Nephron (organoid): ENCODE data around the gene C16orf54.
A peak's percentile ranks its signal among the peaks of the same experiment; 100 is the strongest.
"Not testable (repeated sequence)": the region's sequence is repeated elsewhere in the genome, so short reads cannot be mapped to it uniquely, and the experiment has no call there.

ENCODE experiments used
- H3K27ac Mint-ChIP-seq, 3 experiments: 2 replicates each; pipeline ENCODE4 v1.8.0; 2020; ENCODE audit warnings: mixed read lengths in 3 of 3, mild to moderate bottlenecking in 2 of 3, moderate library complexity in 1 of 3
- H3K27me3 Mint-ChIP-seq: 2 replicates; pipeline ENCODE4 v1.8.0; 2021; ENCODE audit warnings: low read depth, mild to moderate bottlenecking, moderate library complexity, mixed read lengths
- H3K36me3 Mint-ChIP-seq: 2 replicates; pipeline ENCODE4 v1.8.0; 2020; ENCODE audit warnings: low read depth, mixed read lengths
- H3K4me1 Mint-ChIP-seq: 2 replicates; pipeline ENCODE4 v1.8.0; 2020; ENCODE audit warnings: mixed read lengths
- H3K4me3 Mint-ChIP-seq, 3 experiments: 2 replicates each; pipeline ENCODE4 v1.8.0; 2020; ENCODE audit warnings: mild to moderate bottlenecking in 3 of 3, mixed read lengths in 3 of 3, moderate library complexity in 2 of 3
- H3K9me3 Mint-ChIP-seq: 2 replicates; pipeline ENCODE4 v1.8.0; 2020; ENCODE audit warnings: mixed read lengths
- CTCF ChIP-seq, 3 experiments: fragments of 200-600 bp; sonication (generic); IDR thresholded peaks; one replicate each; pipeline ENCODE4 v1.5.0; 2021; ENCODE audit warnings: antibody characterized with exemption in 3 of 3; ENCODE audit not compliant: unreplicated experiment in 3 of 3

The C16orf54 gene

DNA sequence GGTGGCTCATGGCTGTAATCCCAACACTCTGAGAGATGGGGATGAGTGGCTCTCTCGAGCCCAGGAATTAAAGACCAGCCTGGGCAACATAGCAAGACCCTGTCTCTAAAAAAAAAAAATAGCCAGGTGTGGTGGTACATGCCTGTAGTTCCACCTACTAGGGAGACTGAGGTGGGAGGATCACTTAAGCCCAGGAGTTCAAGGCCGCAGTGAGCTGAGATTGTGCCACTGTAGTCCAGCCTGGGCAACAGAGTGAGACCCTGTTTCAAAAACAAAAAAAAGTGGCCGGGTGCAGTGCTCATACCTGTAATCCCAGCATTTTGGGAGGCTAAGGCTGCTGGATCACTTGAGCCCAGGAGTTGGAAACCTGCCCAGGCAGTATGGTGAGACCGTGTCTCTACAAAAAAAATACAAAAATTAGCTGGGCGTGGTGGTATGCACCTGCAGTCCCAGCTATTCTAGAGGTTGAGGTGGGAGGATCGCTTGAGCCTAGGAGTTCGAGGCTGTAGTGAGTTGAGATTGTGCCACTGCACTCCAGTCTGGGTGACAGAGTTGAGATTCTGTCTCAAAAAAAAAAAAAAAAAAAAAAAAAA lies 3.0 kb downstream of the C16orf54 start:
- H3K36me3 Mint-ChIP-seq = no peaks in the 10 kb centered on the region
- no peaks in the 10 kb centered on the region for H3K27me3 Mint-ChIP-seq
- no peak for TF ChIP-seq CTCF (IDR thresholded peaks at IDR 0.05; ENCODE audit: unreplicated experiment in 3 of 3)
- H3K4me3 Mint-ChIP-seq = no peak overlapping the region
- no peaks in the 10 kb centered on the region for H3K9me3 Mint-ChIP-seq
- no peak overlapping the region for H3K27ac Mint-ChIP-seq
- no peaks in the 10 kb centered on the region for H3K4me1 Mint-ChIP-seq

DNA sequence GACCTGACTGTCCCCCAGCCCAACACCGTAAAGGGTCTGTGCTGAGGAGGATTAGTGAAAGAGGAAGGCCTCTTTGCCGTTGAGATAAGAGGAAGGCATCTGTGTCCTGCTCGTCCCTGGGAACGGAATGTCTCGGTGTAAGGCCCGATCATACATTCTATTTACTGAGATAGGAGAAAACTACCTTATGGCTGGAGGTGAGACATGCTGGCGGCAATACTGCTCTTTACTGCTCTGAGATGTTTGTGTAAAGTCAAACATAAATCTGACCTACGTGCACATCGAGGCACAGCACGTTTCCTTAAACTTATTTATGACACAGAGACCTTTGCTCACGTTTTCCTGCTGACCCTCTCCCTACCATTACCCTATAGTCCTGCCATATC lies 5.2 kb downstream of the C16orf54 start:
- not testable (repeated sequence) for H3K36me3 Mint-ChIP-seq, H3K27me3 Mint-ChIP-seq, H3K27ac Mint-ChIP-seq, H3K4me3 Mint-ChIP-seq, H3K4me1 Mint-ChIP-seq, H3K9me3 Mint-ChIP-seq

DNA sequence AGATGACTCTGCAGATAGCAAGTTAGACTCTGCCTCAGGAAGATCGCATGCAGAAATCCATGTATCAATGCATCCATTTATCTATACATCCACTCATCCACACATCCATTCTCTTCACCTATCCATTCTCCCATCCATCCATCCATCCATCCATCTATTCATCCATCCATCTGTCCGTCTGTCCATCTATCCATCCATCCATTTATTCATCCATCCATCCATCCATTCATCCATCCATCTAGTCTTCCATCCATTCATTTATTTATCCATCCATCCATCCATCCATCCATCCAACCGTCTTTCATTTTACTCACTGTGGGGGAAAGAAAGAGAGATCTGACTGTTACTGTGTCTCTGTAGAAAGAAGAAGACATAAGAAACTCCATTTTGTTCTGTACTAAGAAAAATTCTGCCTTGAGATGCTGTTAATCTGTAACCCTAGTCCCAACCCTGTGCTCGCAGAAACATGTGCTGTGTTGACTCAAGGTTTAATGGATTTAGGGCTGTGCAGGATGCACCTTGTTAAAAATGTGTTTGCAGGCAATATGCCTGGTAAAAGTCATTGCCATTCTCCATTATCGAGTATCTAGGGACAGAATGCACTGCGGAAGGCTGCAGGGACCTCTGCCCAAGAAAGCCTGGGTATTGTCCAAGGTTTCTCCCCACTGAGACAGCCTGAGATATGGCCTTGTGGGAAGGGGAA lies 5.7 kb downstream of the C16orf54 start:
- not testable (repeated sequence) for H3K36me3 Mint-ChIP-seq, H3K4me1 Mint-ChIP-seq, H3K27me3 Mint-ChIP-seq, H3K4me3 Mint-ChIP-seq, H3K9me3 Mint-ChIP-seq
- H3K27ac Mint-ChIP-seq = peak overlapping the region in 1 of 3 experiments; percentile 8

GRCh38 chr16:29738514-29738913 lies 7.3 kb downstream of the C16orf54 start:
- Mint-ChIP-seq H3K36me3 (no peaks in the 10 kb centered on the region), H3K4me1 (no peaks in the 10 kb centered on the region), H3K9me3 (no peaks in the 10 kb centered on the region), H3K4me3 (no peak overlapping the region), H3K27ac (no peak overlapping the region), H3K27me3 (no peaks in the 10 kb centered on the region)
- no peak for TF ChIP-seq CTCF (IDR thresholded peaks at IDR 0.05; ENCODE audit: unreplicated experiment in 3 of 3)

DNA sequence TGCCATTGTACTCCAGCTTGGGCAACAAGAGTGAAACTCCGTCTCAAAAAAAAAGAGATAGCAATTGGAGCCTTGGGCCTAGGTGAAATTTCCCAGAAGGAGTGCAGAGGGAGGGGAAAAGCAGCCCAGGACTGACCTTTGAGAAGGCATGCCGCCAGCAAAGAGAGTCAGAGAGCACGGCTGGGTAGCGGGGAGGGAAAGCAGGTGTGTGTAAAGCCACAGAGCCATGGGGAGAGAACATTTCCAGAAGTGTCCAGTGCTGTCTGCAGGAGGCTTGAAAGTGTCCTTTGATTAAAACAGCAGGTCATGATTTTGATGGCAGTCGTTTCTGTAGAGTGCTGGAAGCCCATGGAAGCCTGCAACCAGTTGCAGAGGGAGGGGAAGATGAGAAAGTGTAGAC lies 8.1 kb downstream of the C16orf54 start:
- no peak for TF ChIP-seq CTCF (IDR thresholded peaks at IDR 0.05; ENCODE audit: unreplicated experiment in 3 of 3)
- Mint-ChIP-seq H3K27ac (peak overlapping the region in 1 of 3 experiments; percentile 8), H3K36me3 (no peaks in the 10 kb centered on the region), H3K27me3 (no peaks in the 10 kb centered on the region), H3K4me3 (no peak overlapping the region), H3K9me3 (no peaks in the 10 kb centered on the region), H3K4me1 (no peaks in the 10 kb centered on the region)

DNA sequence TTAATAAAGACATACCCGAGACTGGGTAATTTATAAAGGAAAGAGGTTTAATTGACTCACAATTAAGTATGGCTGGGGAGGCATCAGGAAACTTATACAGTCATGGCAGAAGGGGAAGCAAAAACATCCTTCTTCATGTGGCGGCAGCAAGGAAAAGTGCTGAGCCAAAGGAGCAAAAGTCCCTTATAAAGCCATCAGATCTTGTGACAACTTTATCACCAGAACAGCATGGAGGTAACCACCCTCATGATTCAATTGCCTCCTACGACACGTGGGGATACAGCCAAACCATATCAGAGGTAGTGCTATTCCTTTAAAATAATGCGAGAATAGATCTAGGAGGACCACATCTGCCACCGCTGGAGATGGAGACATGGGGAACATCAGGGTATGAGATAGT lies 9.0 kb downstream of the C16orf54 start:
- H3K4me3 Mint-ChIP-seq = no peak overlapping the region
- no peaks in the 10 kb centered on the region for H3K4me1 Mint-ChIP-seq
- no peak for TF ChIP-seq CTCF (IDR thresholded peaks at IDR 0.05; ENCODE audit: unreplicated experiment in 3 of 3)
- no peaks in the 10 kb centered on the region for H3K36me3 Mint-ChIP-seq
- no peak overlapping the region for H3K27ac Mint-ChIP-seq
- H3K9me3 Mint-ChIP-seq = no peaks in the 10 kb centered on the region
- H3K27me3 Mint-ChIP-seq = no peaks in the 10 kb centered on the region

- Mint-ChIP-seq H3K4me1 (no peaks in the 10 kb centered on the region), H3K36me3 (no peaks in the 10 kb centered on the region), H3K9me3 (no peaks in the 10 kb centered on the region), H3K27ac (no peak overlapping the region), H3K4me3 (no peak overlapping the region), H3K27me3 (no peaks in the 10 kb centered on the region)
- TF ChIP-seq CTCF (IDR thresholded peaks at IDR 0.05; ENCODE audit: unreplicated experiment in 3 of 3) = no peak
These were observed 9.7 kb downstream of the C16orf54 start for GRCh38 chr16:29736112-29736511.
